ENCODE results near the gene RNF26. TPM values are rescaled to one million over a fixed set of nuclear protein-coding genes. Genes with fewer than 3 reads are reported as not detected.
A peak's percentile ranks its signal among the peaks of the same experiment; 100 is the strongest.

RNF26 gene
- total RNA-seq, 1 donor from 2014 or later: 5.0 TPM

- no peak for DNase-seq
These were observed 20.9 kb downstream of the RNF26 start for GRCh38 chr11:119355091-119355843.

- peak; percentile 86 for DNase-seq
These were observed 22.2 kb downstream of the RNF26 start for GRCh38 chr11:119356349-119357031.

GRCh38 chr11:119357074-119357473 lies 22.7 kb downstream of the RNF26 start:
- no peak for DNase-seq

- DNase-seq: no peak
These were observed 25.3 kb downstream of the RNF26 start for GRCh38 chr11:119359365-119360214.

- peak; percentile 18 for DNase-seq
These were observed 26.9 kb downstream of the RNF26 start for GRCh38 chr11:119361056-119361787.

GRCh38 chr11:119361941-119362725 lies 27.8 kb downstream of the RNF26 start:
- no peak for DNase-seq

- no peak for DNase-seq
These were observed 28.4 kb downstream of the RNF26 start for GRCh38 chr11:119362741-119363080.

- no peak for DNase-seq
These were observed 28.9 kb downstream of the RNF26 start for GRCh38 chr11:119363081-119363850.

GRCh38 chr11:119363851-119364590 lies 29.7 kb downstream of the RNF26 start:
- DNase-seq: no peak

- DNase-seq: no peak
These were observed 30.8 kb downstream of the RNF26 start for GRCh38 chr11:119365071-119365591.

GRCh38 chr11:119366690-119367620 lies 32.6 kb downstream of the RNF26 start:
- no peak for DNase-seq

- DNase-seq: no peak
These were observed 33.4 kb downstream of the RNF26 start for GRCh38 chr11:119367661-119368120.

- peak; percentile 24 for DNase-seq
These were observed 34.1 kb downstream of the RNF26 start for GRCh38 chr11:119368121-119369034.

- DNase-seq: no peak
These were observed 35.0 kb downstream of the RNF26 start for GRCh38 chr11:119369132-119369925.

GRCh38 chr11:119370486-119371046 lies 36.2 kb downstream of the RNF26 start:
- no peak for DNase-seq

GRCh38 chr11:119371067-119371601 lies 36.8 kb downstream of the RNF26 start:
- DNase-seq: no peak

Measured in skin of body (tissue), 2 donors.